Nucleus accumbens (tissue), 56 donors: Measurements from ENCODE around the gene METTL22.
A peak's percentile ranks its signal among the peaks of the same experiment; 100 is the strongest.

Experiments
- DNase-seq, 56 donors: peaks; one replicate each; lab custom pipeline; 2025; lab: John Stamatoyannopoulos, UW

The METTL22 gene

DNA sequence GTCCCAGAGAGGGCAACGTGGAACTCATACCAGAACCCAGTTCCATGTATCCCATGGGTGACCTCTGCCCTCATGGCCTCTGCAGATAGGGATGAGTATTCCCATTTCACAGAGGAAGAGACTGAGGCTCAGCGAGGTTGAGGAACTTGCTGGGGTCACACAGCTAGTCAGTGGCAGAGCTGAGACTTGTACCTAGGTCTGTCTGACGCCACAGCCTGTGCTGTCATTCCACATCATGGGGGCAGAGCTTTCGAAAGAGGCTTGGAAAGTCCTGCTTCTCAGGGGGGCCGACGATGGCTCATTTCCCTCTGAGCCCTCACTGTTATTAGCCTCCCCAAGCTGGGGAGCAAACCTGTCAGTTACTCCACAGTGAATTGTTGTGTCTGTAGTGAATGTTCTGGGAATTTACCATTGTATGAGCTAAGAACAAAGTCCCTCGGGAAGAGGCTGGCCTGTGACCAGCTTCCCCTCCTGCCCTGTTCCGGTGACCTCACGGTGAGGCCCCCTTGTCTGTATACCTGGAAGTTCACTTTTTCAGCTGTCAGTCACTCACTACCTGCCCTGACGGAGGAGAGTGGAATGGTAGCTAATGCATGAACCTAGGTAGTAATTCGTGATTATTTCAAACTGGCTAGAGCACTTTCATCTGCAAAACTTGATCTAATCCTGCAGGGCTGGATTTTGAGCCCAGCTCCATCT is 8.9 kb downstream of the METTL22 start:
- DNase-seq = no peak

DNA sequence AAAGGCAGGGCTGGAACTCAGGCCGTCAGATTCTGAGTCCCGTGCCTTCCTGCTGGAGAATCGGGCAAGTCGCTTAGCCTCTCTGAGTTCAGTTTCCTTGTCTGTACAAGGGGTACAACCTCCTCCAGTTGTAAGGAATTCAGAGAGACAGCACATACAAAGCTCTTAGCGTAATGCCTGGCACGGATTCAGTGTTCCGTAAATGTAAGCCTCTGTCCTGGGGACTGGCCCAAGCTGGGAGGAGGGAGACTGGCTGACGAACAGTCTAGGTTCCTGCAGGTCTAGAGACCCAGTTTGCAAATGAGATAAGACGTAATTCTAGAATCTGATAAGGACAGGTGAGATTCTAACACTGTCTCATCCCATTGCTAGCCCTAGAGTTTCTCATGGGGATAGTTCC is 9.9 kb downstream of the METTL22 start:
- DNase-seq = no peak

DNA sequence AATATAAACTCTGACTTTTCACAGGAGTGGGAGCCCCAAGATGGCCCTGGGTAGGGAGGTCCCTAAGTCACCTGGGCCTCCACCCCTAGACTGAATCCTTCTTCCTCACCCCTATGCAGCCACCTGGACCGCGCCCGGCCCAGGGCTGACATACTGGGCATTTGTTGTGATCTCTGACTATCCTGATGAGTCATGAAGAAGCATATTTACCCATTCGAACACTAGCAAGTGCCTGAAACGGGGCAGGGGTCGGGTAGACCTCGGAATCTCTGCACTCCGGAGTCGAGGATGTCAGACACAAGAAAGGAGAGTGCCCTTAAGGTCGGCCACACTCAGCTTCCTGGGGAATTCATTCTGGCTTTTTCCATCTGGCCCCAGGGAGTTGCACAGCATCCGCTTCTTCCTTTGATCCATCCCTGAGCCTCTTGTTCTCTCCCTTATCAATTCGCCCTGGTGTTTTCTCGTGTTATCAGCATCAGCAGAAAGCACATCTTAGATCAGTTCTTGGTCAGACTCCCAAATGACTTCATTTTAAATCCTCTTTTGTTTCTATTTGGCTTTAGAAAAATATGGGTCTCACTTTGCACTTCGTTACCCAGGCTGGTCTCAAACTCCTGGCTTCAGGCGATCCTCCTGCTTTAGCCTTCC is 10.4 kb downstream of the METTL22 start:
- no peak for DNase-seq

DNA sequence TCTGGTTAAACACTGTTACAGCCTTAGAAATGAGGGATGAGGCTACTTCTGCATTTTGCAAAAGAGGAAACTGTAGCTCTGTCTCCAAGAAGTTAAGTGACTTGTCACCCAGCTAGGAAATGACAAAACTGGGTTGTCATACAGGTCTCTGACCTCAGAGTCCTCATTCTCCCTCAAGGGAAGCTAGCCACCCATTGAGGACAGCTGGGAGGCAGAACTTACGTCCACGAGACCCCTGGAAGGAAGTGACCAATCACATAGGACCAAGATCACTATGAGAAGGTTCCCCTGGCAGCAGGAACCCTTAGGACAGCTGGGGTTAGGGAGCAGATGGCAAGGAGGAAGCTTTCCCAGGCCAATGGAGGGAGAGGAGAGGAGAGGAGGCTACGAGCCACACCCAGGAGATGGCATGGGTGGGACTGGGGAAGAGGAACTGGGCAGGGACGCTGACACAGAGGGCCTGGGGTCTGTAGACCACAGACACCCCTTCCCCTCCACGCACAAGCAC is 11.2 kb downstream of the METTL22 start:
- DNase-seq = peak in 1 of 56 donors; percentile 3

DNA sequence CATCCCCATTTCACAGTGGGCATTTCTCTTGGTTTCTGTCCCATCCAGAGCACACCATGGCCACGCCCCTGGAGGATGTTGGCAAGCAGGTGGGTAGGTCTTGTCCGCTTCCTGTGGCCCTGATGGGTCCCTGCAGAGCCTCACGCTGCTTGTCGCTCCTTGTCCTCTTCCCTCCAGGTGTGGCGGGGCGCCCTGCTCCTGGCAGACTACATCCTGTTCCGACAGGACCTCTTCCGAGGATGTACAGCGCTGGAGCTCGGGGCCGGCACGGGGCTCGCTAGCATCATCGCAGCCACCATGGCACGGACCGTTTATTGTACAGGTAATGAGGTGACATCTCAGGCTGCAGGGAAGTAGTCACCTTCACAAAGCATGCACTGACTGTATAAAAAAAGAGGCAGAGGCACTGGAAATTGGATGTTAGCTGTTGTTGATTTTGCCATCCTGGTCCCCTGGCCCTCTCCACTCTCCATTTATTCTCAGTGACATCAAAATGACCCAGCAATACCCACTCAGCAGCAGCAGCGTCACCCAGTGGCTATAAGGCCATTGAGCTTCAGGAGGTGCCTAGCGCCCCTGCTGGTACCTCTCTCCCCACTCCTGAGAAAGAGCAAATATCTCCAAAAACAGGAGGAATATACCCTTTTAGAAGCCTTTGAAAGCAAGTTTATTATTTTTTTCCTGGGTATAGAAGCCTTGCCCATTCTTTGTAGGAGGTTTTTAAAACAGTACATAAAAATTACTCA is 13.7 kb downstream of the METTL22 start:
- DNase-seq = peak in 1 of 56 donors; percentile 6

DNA sequence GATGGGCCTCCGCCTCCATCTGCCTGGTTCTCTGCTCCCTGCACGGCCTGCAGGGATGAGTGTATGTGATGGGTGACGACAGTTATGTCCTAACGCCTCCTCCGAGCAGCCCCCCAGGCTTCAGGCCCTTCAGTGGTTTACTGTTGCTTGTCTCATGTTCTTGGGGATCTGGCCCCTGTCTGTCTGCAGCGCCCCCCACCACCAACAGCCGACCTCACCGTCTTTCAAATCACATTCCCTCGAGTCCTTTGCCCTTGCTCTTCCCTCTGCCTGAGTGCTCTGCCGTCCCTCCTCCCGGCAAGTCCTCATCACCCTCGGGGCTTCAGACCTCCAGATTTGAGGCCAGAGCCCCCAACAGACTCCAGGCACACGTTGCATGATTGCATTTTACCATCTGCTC is 18.2 kb downstream of the METTL22 start:
- DNase-seq = no peak

DNA sequence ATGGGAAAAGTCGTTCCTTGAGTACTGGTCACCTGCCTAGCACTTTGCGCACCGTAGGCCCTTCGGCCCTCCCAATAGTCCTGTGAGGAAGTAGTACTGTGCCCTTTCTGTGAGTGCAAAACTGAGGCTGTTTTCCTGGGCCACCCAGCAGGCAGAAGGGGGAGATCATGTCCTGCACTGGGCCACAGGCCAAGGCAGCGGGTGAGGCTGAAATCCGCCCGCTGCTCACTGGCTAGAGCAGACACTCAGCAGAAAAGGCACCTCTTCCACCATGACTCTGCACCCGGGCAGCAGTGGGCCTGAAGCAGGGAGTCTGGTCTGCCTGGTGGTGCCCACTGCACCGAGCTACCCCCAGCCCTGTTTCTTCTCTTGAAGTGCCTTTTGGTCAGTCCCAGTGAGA is 20.2 kb downstream of the METTL22 start:
- DNase-seq = peak in 27 of 56 donors; percentile 4 to 55 (median 19)

DNA sequence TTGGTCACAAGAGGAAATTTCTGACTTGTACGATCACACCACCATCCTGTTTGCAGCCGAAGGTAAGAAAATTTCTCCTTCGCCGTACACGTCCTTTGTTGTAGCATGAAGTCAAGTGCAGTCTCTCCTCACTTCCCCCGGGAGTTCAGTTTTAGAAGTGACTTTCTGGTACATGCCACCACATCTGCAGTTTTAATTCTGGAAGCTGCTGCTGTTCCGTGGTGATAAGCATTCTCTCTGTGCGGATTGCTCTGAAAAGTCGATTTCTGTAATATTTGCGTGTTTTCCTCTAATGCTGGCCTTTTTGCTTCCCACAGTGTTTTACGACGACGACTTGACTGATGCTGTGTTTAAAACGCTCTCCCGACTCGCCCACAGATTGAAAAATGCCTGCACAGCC is 20.6 kb downstream of the METTL22 start:
- no peak for DNase-seq

DNA sequence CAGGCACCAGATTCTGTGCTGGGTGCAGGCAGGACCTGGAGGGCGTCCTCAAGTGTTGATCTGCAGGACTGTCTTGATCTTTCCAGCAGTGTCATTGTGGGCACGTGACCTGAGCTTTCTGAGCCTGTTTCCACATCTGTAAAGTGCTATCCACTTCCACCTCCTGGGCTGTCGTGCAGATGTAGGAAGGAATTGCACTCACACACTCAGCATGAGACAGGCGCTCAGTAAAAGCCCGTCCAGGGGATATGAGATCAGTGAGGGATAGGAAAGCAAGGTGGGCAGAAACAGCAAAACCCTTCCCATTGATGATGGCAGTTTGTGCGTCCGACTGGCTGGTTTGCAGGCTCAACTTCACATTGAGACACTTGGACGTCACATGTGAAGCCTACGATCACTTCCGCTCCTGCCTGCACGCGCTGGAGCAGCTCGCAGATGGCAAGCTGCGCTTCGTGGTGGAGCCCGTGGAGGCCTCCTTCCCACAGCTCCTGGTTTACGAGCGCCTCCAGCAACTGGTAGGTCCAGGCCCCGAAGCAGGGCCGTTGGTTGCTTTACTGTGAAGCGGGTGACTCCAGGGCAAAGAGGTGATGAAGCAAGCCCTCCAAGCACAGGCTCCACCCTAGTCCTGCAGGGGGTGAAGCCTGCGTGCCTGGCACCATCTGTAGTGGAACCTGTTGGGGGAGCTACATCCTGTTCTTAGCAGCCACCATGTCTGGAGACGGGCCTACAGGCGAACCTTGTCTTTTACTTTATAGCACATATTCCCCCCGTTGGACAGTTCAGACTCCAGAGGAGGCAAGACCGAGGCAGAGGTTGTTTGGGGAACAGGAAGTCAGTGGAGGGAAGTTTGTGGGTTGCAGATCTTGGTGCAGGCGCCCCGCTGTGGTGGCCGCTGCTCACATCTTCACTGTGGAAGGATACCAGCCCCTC is 23.0 kb downstream of the METTL22 start:
- DNase-seq = peak in 2 of 56 donors; percentile 15 to 17

DNA sequence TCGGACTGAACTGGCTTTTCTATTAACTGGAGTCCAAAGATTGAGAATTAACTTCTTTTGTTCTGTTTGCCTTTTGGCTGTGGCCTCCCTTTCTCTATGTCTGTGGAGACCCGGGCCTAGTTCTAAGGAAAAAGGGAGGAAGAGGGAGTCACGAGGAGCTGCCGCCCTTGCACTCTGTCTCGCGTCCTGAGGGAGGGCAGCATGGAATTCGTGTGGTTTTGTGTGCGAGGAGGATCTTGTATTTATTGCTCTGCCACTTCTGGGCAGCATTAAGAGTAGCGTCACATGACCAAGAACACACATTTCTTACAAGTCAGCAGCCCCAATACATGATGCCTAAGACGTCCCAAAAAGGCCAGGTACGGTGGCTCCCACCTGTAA is 23.6 kb downstream of the METTL22 start:
- DNase-seq = no peak

DNA sequence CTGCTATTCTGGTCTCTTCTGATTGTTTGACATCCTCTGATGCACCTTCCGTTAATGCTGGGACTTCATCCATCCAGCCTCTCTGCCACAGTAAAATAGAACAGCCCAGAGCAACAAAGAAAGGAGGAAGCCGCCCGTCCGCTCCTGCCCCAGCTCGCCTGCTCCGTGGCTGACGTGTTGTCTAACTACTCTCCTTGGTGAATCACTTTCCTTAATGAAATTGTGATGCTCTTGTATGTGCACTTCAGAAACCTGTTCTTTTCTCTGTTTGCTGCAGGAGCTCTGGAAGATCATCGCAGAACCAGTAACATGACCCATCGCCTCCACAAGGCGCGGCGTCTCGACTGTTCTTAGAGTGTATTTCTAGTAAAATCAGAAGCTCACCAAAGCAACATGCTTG is 24.3 kb downstream of the METTL22 start:
- peak in 13 of 56 donors; percentile 2 to 61 (median 20) for DNase-seq

DNA sequence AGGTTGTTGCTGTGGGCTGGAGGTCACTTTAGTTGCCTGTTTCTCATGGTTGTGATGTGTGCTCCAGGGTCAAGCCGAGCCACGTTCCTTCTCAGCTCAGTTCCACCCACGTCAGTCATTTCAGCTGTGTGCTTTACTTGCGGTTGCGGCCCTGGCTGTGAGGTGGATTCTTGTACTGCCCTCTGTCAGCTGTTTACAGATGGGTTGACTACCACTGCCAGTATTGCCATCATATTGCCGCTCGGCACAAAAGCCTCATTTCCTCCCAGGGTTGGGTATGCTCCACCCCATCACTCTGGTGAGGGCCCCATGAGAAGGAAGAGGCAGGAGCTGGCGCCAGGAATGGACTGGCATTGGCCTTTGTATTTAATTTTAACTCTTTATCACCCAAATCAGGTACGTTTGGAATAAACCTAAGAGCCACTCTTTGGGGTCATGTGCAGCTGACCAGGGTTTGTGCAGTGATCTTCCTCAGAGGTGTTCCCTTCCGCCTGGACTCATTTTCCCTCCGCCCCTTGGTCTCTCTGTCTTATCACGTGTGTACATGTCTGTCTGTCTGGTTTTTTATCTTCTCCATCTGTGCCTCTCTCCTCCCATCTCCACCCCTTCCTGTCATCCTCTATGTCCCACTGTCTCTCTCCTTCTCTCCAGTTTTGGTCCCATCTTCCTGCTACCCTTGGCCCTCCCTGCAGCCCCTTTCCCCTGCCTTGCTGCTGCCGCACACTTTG is 25.0 kb downstream of the METTL22 start:
- no peak for DNase-seq

DNA sequence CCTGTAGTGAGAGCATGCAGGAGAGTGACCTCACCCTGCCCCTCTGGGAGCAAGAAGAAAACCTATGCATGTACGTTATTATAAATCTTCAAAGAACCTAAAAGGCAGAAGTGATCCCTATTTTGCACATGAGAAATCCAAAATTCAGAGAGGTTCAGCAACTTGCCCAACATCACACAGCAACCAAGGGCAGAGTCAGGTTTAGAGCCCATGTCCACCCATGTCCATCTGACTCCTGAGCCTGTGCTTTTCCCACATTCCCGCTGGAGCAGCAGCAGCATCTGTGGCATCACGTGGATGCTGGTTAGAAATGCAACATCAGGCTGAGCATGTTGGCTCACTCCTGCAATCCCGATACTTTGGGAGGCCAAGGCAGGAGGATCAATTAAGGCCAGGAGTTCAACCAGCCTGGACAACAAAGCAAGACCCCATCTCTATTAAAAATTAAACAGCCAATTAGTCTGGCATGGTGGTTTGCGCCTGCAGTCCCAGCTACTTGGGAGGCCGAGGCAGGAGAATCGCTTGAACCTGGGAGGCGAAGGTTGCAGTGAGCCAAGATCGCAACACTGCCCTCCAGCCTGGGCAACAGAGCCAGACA is 26.3 kb downstream of the METTL22 start:
- no peak for DNase-seq

DNA sequence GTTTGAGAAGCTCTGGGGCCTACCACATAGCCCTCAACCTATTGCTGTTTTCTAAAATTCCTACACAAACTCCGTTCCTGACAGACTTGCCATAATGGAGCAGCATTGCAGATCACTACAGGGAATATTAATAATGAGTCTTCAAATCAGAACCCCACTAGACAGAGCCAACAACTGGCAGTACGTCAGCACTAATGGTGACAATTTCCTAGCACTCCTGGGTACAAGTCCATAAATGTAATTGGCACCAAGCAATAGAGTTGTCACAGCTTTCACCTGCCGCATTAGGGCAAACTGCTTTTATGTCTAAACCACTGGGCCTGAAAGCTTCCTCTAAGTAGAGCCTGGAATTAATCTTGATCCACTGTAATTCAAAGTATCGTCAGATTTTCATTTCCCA is 27.4 kb downstream of the METTL22 start:
- no peak for DNase-seq

DNA sequence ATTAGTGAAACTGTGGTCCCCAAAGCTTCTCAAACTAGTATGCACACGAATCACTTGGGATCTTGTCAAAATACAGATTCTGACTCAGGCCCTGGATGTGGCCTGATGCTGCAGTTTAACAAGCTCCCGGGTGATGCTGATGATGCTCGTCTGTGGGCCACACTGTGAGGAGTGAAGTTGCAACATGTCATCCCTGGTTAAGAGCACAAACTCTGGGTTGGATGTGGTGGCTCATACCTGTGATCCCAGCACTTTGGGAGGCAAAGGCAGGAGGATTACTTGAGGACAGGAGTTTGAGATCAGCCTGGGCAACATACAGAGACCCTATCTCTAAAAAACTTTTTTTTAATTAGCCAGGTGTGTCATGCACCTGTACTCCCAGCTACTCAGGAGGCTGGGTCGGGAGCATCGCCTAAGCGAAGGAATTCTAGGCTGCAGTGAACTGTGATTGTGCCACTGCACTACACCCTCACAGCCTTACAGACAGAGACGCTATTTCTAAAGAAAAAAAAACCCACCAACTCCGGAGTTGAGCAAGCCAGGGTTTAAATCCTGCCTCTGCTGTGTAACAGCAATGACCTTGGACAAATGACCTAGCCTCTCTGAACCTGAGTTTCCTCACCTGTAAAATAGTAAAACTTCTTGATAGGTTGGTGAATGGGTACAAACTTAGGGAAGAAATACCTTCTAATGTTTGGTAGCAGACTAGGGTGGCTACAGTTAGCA is 28.5 kb downstream of the METTL22 start:
- no peak for DNase-seq

DNA sequence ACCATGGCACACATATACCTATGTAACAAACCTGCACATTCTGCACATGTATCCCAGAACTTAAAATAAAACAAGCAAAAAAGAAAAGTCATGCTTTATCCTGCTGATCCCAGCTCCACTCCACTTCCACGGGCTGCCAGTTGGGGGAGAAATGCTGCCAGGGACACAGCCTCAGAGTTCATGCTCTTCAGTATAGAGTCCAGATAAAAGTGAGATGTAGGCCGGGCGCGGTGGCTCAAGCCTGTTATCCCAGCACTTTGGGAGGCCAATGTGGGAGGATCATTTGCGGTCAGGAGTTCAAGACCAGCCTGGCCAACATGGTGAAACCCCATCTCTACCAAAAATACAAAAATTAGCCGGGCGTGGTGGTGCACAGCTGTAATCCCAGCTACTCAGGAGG is 30.5 kb downstream of the METTL22 start:
- DNase-seq = peak in 6 of 56 donors; percentile 1 to 26 (median 10)

DNA sequence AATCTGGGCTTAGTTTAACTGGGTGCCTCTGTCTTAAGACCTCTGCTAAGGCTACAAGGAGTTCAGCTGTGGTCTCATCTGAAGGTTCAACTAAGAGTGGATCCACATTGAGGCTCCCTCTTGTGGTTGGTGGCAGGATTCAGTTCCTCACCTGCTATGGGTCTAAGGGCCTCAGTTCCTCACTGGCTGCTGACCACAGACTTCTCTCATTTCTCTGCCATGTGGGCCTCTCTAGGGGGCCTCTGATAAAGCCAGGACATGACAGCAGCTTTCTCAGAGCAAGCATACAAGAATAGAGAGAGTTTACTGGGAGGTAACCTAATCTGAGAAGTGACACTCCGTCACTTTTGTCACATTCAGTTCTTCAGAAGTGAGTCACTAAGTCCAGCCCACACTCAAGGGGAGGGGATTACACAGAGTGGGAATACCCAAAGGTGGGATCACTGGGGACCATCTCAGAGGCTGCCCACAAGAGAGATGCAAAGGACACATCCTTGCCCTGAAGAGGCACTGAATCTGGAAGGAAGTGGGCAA is 33.8 kb downstream of the METTL22 start:
- DNase-seq = no peak

DNA sequence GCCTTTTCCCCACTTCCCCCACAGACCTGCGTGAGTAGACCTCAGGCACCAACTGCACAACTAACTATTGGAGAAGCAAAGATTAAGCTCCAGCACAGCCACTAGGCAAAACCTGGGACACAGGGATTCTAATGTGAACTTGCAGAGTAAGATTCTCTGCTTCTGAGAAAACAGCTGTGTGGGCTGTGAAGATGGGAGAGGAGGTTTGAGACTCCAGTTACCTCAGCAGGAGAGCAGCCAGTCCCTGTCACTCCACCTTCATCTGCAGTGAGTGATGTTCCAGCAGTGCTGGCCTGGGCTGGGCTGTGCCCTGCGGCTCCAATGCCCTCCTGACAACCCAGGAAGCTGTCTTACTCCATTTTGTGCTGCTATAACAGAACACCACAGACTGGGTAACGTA is 34.9 kb downstream of the METTL22 start:
- peak in 5 of 56 donors; percentile 2 to 35 (median 12) for DNase-seq
